ENCODE data around the gene CACNA1B. TPM values are rescaled to one million over a fixed set of nuclear protein-coding genes. Genes with fewer than 3 reads are reported as not detected.

The CACNA1B gene
- total and polyA plus RNA-seq, 2 of the 4 experiments (the other 2 are of a cell fraction) = 0.02 TPM; not detected in 1

- H3K36me3 ChIP-seq (ENCODE audit: control insufficient read depth, insufficient read depth, low read length) = no peaks in the 10 kb centered on the region
- no peak overlapping the region for H2AK5ac ChIP-seq (ENCODE audit: low read depth, low read length)
- TF ChIP-seq RCOR1 (IDR thresholded peaks at IDR 0.05; ENCODE audit: insufficient replicate concordance, low read length) = no peak
- TF ChIP-seq MXI1 (IDR thresholded peaks at IDR 0.05; ENCODE audit: borderline replicate concordance, low read depth, low read length) = no peak
- no peak for TF ChIP-seq FOS (IDR thresholded peaks at IDR 0.05; ENCODE audit: low read depth, low read length)
- TF ChIP-seq CTCF (conservative IDR thresholded peaks at IDR 0.05; ENCODE audit: low read depth, low read length) = no peak
- TF ChIP-seq RAD21 (IDR thresholded peaks at IDR 0.05; ENCODE audit: low read length) = no peak
- no peak overlapping the region for H3K4ac ChIP-seq (ENCODE audit: low read depth, low read length)
- no peak overlapping the region for H2BK20ac ChIP-seq (ENCODE audit: low read depth, low read length)
- no peak overlapping the region for H3K9ac ChIP-seq (ENCODE audit: low read depth, low read length)
- no peaks in the 10 kb centered on the region for H3K9me1 ChIP-seq (ENCODE audit: insufficient read depth, low read length)
- peaks cover 30% of the 10 kb centered on the region for H3K9me3 ChIP-seq (ENCODE audit: control insufficient read depth, insufficient read depth, low read length)
- ChIA-PET CTCF (no interaction called here), POLR2A (ENCODE audit: unreplicated experiment) (no interaction called here)
- H2AFZ ChIP-seq (replicated peaks; ENCODE audit: low read length, poor library complexity) = no peak overlapping the region
- in situ Hi-C loops (cut with MboI; ENCODE audit: low sequenced_read_pairs) = no loop called here
- H3K79me1 ChIP-seq (ENCODE audit: low read depth in 1 of 2, low read length in 2 of 2) = no peaks in the 10 kb centered on the region
- no peak for DNase-seq
- no peak overlapping the region for H3K14ac ChIP-seq (replicated peaks; ENCODE audit: low read depth, low read length)
- no peaks in the 10 kb centered on the region for H3K27me3 ChIP-seq (ENCODE audit: control insufficient read depth, insufficient read depth, low read length)
- no peaks in the 10 kb centered on the region for H3K4me1 ChIP-seq (ENCODE audit: control insufficient read depth, insufficient read depth, low read length)
- H4K5ac ChIP-seq (ENCODE audit: low read depth, low read length) = no peak overlapping the region
- H2BK120ac ChIP-seq (ENCODE audit: low read depth, low read length) = no peak overlapping the region
- no peaks in the 10 kb centered on the region for H4K20me1 ChIP-seq (ENCODE audit: insufficient read depth, low read length)
- no peak overlapping the region for H3K23ac ChIP-seq (ENCODE audit: low read depth, low read length)
- intact Hi-C loops (cut with micrococcal nuclease) = no loop called here
- H3K18ac ChIP-seq (ENCODE audit: low read depth, low read length) = no peak overlapping the region
- no peak overlapping the region for H3K4me2 ChIP-seq (ENCODE audit: low read depth, low read length)
- no peak overlapping the region for H4K91ac ChIP-seq (ENCODE audit: insufficient read depth, low read depth, low read length)
- dilution Hi-C loops (cut with HindIII; ENCODE audit: low sequenced_read_pairs, unreplicated experiment) = no loop called here
- H2BK5ac ChIP-seq (ENCODE audit: low read depth, low read length, poor library complexity, severe bottlenecking) = no peak overlapping the region
- H4K8ac ChIP-seq (ENCODE audit: low read depth in 2 of 2, low read length in 2 of 2) = no peak overlapping the region
- BruUV-seq (replicated peaks) = no TSS peak
- no peak for ATAC-seq (ENCODE audit: low read depth)
- H3K27ac ChIP-seq (ENCODE audit: insufficient read depth, low read length) = no peak overlapping the region
- no peak overlapping the region for H3K56ac ChIP-seq (ENCODE audit: extremely low read depth, insufficient read depth, low read length)
- H2AK9ac ChIP-seq (replicated peaks; ENCODE audit: low read depth, low read length, poor library complexity) = no peak overlapping the region
- H3K4me3 ChIP-seq (ENCODE audit: insufficient read depth, low read depth, low read length) = no peak overlapping the region
- WGBS, 2 experiments (ENCODE audit: extremely low coverage in 2 of 2, insufficient read length in 1 of 2) = 82% methylated on average over 10 of the region's 14 CpGs; no CpG with 5 or more reads in 1 of the 2 experiments
- no peak overlapping the region for H2BK15ac ChIP-seq (ENCODE audit: low read depth, low read length)
Observed at GRCh38 chr9:137899551-137900360, 22.2 kb downstream of the CACNA1B start.

Data from IMR-90 (cell line).